ENCODE results near the gene FRMPD1.

- TF ChIP-seq CTCF (IDR thresholded peaks at IDR 0.05; ENCODE audit: low read length) (no peak), EZH2 (IDR thresholded peaks at IDR 0.05; ENCODE audit: borderline replicate concordance, low read length) (no peak)
Observed at GRCh38 chr9:37650873-37651768, at the start of gene FRMPD1.

Data from OCI-LY1 (cell line).